HepG2 (cell line): ENCODE measurements around the gene MBD3. TPM values are rescaled to one million over a fixed set of nuclear protein-coding genes. Genes with fewer than 3 reads are reported as not detected.

Experiments used
- ATAC-seq: fragments of 200-7000 bp; cut with Tn5 transposase; 3 replicates; pipeline ENCODE4 v1.9.1; 2020; ENCODE audit warnings: mild to moderate bottlenecking, moderate library complexity
- BruUV-seq: library from RNA; stranded (reverse); fragments of 400-500 nt; replicated peaks from 2 replicates; lab custom pipeline; 2021; lab: Mats Ljungman, UMichigan
- CTCF ChIA-PET: fragments of 300-600 bp; formaldehyde crosslinking; extraction: SDS; loops from one replicate; lab custom pipeline; 2021; ENCODE audit warnings: low total read pairs, inconsistent platforms, low intra/inter-chr PET ratio; lab: Yijun Ruan, JAX
- POLR2A ChIA-PET: fragments of 350-600 bp; sonication (Branson Sonifier 250); formaldehyde crosslinking; loops from one replicate; lab custom pipeline; 2020; ENCODE audit warnings: antibody characterized with exemption, inconsistent platforms; lab: Yijun Ruan, JAX
- DNase-seq: peaks from one replicate; pipeline ENCODE4 v3.0.0-alpha.2; 2015; ENCODE audit warnings: low spot score
- FAIRE-seq: peaks from 3 replicates; lab custom pipeline; 2011; peaks lifted over from hg19 to GRCh38; lab: Jason Lieb, UNC
- H2AFZ ChIP-seq: one replicate; pipeline ENCODE4 v1.6.1; 2011; ENCODE audit warnings: low read length, inconsistent platforms
- H3K27ac ChIP-seq: fragments of 300-600 bp; 3 replicates; pipeline ENCODE4 v1.8.0; 2011; ENCODE audit warnings: mixed run types, mild to moderate bottlenecking, mixed read lengths, low read length, inconsistent platforms; ENCODE audit not compliant: insufficient read depth; ENCODE audit errors: extremely low read length
- H3K27me3 ChIP-seq, 2 experiments: fragments of 200-600 bp in 1 of 2; 2 replicates in 1 of 2; 3 replicates in 1 of 2; pipeline versions ENCODE4 v1.6.0 to v1.8.0; 2011; ENCODE audit warnings: low read length in 2 of 2, mild to moderate bottlenecking in 2 of 2, moderate library complexity in 2 of 2, inconsistent platforms in 1 of 2; ENCODE audit not compliant: insufficient read depth in 2 of 2, control insufficient read depth in 1 of 2
- H3K36me3 ChIP-seq, 2 experiments: fragments of 200-600 bp in 1 of 2; replicated peaks in 1 of 2; 2 replicates in 1 of 2; 3 replicates in 1 of 2; pipeline versions ENCODE4 v1.5.1 to v1.8.0; 2011; ENCODE audit warnings: low read length in 2 of 2, inconsistent platforms in 1 of 2; ENCODE audit not compliant: insufficient read depth in 2 of 2, control insufficient read depth in 1 of 2
- H3K4me1 ChIP-seq: 2 replicates; pipeline ENCODE4 v1.5.1; 2012; ENCODE audit warnings: low read length, inconsistent platforms; ENCODE audit not compliant: insufficient read depth
- H3K4me2 ChIP-seq: 2 replicates; pipeline ENCODE4 v1.6.0; 2011; ENCODE audit warnings: low read depth, low read length, inconsistent platforms
- H3K4me3 ChIP-seq, 3 experiments: fragments of 200-600 bp in 1 of 3; sonication (generic), shearing (Covaris generic) in 1 of 3; replicated peaks in 1 of 3; 2 replicates each; pipeline ENCODE4 v1.5.1; 2011 to 2016; ENCODE audit warnings: low read length in 3 of 3, inconsistent platforms in 2 of 3, low read depth in 2 of 3, mild to moderate bottlenecking in 2 of 3, control low read depth in 1 of 3, mixed read lengths in 1 of 3; ENCODE audit not compliant: insufficient read depth in 1 of 3
- H3K79me2 ChIP-seq: one replicate; pipeline ENCODE4 v1.6.1; 2011; ENCODE audit warnings: low read length, inconsistent platforms; ENCODE audit not compliant: insufficient read depth
- H3K9ac ChIP-seq: 2 replicates; pipeline ENCODE4 v1.6.0; 2011; ENCODE audit warnings: mild to moderate bottlenecking, low read depth, low read length, inconsistent platforms; ENCODE audit not compliant: insufficient read depth
- H3K9me3 ChIP-seq: 2 replicates; pipeline ENCODE4 v1.5.1; 2012; ENCODE audit warnings: mild to moderate bottlenecking, low read length
- H4K20me1 ChIP-seq: 2 replicates; pipeline ENCODE4 v1.6.0; 2011; ENCODE audit warnings: inconsistent platforms, mild to moderate bottlenecking, low read length, moderate library complexity; ENCODE audit not compliant: insufficient read depth
- AGO2 ChIP-seq: fragments of 200-400 bp; formaldehyde crosslinking; optimal IDR thresholded peaks from 2 replicates; pipeline ENCODE3; 2017; ENCODE audit warnings: mild to moderate bottlenecking, low read depth, low read length, moderate library complexity
- RAD21 ChIP-seq: fragments of 450-650 bp; formaldehyde crosslinking; IDR thresholded peaks from 2 replicates; pipeline ENCODE4 v1.5.0; 2020; ENCODE audit warnings: mild to moderate bottlenecking
- ZNF34 ChIP-seq: sonication (generic); formaldehyde crosslinking; IDR thresholded peaks from 2 replicates; pipeline ENCODE4 v1.4.0; 2020; ENCODE audit warnings: mild to moderate bottlenecking, missing genetic modification reagents, borderline replicate concordance
- WGBS: methylation state at CpG from one replicate; pipeline ENCODE4 v1.1.6; 2017; ENCODE audit warnings: low lambda C conversion rate; 5-methylcytosine and 5-hydroxymethylcytosine counted together
- in situ Hi-C: cut with HindIII; loops from 2 replicates; pipeline ENCODE4 v1.10.0; 2017; ENCODE audit warnings: low pct_unique_long_range_greater_than_20kb; ENCODE audit not compliant: extremely low pct_ligation_motif_present
- intact Hi-C: fragments of 100-400 bp; cut with micrococcal nuclease; formaldehyde crosslinking; loops from one replicate; pipeline ENCODE4 v1.10.0; 2022; ENCODE audit not compliant: unreplicated experiment
- polyA plus RNA-seq, 8 experiments: library from polyadenylated mRNA; depleted of rRNA in 3 of 8; stranded (reverse) in 7 of 8; unstranded in 1 of 8; fragments of >200 nt; fragmentation: Illumina TruSeq in 4 of 8; extraction: Trizol in 4 of 8; gene quantifications; 2 replicates each; pipeline versions ENCODE4 v1.2.1 to v1.2.3, GENCODE V29; 2011 to 2016; ENCODE audit warnings: low read depth in 4 of 8, missing spikeins in 1 of 8, mixed read lengths in 1 of 8; ENCODE audit not compliant: insufficient read depth in 1 of 8
- total RNA-seq, 5 experiments: library from RNA; depleted of rRNA; stranded (reverse); fragments of >200 nt; fragmentation: Illumina TruSeq; extraction: Trizol; gene quantifications; 2 replicates each; pipeline ENCODE4 v1.2.3, GENCODE V29; 2016; ENCODE audit warnings: low read depth in 1 of 5
- TF ChIP-seq, protein P1 (sequence below): sonication (generic); formaldehyde crosslinking; IDR thresholded peaks from 2 replicates; pipeline ENCODE4 v1.9.0; 2021; ENCODE audit warnings: mild to moderate bottlenecking, missing genetic modification reagents

Gene MBD3
- total and polyA plus RNA-seq, 2 of the 13 experiments (the other 11 are each of a cell fraction or from before 2014, with no cell fraction given): 21.2 to 76.9 TPM

GRCh38 chr19:1615156-1615765 lies 22.6 kb upstream of the MBD3 start:
- H4K20me1 ChIP-seq: no peaks in the 10 kb centered on the region
- WGBS: 97% methylated on average over 33 of the region's 41 CpGs
- BruUV-seq: no TSS peak
- no peaks in the 10 kb centered on the region for H3K27me3 ChIP-seq
- no peak overlapping the region for H3K9ac ChIP-seq
- H2AFZ ChIP-seq: no peak overlapping the region
- H3K27ac ChIP-seq: no peak overlapping the region
- H3K9me3 ChIP-seq: no peaks in the 10 kb centered on the region
- H3K4me2 ChIP-seq: no peak overlapping the region
- H3K79me2 ChIP-seq: no peaks in the 10 kb centered on the region
- TF ChIP-seq AGO2 (peak; percentile 59), ZNF34 (CRISPR knock-in tag) (no peak)
- POLR2A ChIA-PET: no interaction called here
- CTCF ChIA-PET: no interaction called here
- H3K4me1 ChIP-seq: no peaks in the 10 kb centered on the region
- ATAC-seq (no peak), FAIRE-seq (no peak), DNase-seq (no peak)
- no peak overlapping the region for H3K4me3 ChIP-seq
- in situ Hi-C loops: no loop called here
- intact Hi-C loops: no loop called here
- H3K36me3 ChIP-seq: peaks cover 37 to 58% of the 10 kb centered on the region in 2 experiments; a peak in 4 of 5 replicates

DNA sequence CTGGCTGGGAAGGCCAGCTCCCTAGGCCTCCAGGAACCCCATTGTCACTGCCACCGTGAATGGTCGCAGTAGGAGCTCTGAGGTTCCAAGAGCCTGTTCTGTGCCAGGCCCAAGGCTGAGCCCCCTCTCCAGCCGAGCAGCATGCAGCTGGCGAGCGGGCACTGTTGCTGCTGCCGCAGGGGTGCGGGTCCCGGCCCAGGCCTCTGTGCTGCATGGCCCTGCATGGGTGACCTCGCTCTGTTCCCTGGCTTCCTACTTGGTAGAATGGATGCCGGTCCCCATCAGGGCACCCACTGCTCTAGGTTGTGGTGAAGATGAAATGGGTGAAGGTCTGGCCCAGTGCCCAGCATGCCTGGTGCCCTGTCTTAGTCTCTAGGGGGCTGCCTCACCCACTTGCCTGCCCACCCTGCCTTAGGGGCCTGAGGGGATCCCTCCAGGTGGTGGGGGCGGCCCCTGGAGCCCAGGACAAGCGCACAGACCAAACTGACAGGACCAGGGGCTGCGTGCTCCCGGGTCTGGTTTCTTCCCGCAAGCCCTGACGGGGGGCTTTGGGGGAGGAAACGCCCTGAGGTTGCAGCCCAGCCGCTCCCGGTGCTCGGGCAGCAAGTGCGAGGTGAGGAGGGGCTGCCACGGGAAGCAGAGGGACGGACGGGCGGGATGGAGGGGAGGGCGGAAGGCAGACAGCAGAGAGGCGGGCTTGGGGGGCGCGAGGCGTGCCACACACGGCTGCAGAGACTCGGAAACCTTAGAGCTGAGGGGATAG lies 21.3 kb upstream of the MBD3 start:
- Histone ChIP-seq H3K9me3 (no peaks in the 10 kb centered on the region), H4K20me1 (no peaks in the 10 kb centered on the region), H2AFZ (no peak overlapping the region), H3K36me3 (peaks cover 34 to 50% of the 10 kb centered on the region in 2 experiments; a peak in 4 of 5 replicates), H3K4me3 (no peak overlapping the region), H3K4me1 (no peaks in the 10 kb centered on the region), H3K27ac (no peak overlapping the region), H3K9ac (no peak overlapping the region), H3K27me3 (no peaks in the 10 kb centered on the region), H3K4me2 (no peak overlapping the region), H3K79me2 (no peaks in the 10 kb centered on the region)
- ChIA-PET POLR2A (no interaction called here), CTCF (no interaction called here)
- in situ Hi-C loops (no loop called here), intact Hi-C loops (no loop called here)
- no peak for ATAC-seq
- 98% methylated on average over 22 of the region's 32 CpGs for WGBS
- no TSS peak for BruUV-seq
- TF ChIP-seq RAD21 (no peak), AGO2 (peak; percentile 8)
- TF ChIP-seq, protein P1, sequence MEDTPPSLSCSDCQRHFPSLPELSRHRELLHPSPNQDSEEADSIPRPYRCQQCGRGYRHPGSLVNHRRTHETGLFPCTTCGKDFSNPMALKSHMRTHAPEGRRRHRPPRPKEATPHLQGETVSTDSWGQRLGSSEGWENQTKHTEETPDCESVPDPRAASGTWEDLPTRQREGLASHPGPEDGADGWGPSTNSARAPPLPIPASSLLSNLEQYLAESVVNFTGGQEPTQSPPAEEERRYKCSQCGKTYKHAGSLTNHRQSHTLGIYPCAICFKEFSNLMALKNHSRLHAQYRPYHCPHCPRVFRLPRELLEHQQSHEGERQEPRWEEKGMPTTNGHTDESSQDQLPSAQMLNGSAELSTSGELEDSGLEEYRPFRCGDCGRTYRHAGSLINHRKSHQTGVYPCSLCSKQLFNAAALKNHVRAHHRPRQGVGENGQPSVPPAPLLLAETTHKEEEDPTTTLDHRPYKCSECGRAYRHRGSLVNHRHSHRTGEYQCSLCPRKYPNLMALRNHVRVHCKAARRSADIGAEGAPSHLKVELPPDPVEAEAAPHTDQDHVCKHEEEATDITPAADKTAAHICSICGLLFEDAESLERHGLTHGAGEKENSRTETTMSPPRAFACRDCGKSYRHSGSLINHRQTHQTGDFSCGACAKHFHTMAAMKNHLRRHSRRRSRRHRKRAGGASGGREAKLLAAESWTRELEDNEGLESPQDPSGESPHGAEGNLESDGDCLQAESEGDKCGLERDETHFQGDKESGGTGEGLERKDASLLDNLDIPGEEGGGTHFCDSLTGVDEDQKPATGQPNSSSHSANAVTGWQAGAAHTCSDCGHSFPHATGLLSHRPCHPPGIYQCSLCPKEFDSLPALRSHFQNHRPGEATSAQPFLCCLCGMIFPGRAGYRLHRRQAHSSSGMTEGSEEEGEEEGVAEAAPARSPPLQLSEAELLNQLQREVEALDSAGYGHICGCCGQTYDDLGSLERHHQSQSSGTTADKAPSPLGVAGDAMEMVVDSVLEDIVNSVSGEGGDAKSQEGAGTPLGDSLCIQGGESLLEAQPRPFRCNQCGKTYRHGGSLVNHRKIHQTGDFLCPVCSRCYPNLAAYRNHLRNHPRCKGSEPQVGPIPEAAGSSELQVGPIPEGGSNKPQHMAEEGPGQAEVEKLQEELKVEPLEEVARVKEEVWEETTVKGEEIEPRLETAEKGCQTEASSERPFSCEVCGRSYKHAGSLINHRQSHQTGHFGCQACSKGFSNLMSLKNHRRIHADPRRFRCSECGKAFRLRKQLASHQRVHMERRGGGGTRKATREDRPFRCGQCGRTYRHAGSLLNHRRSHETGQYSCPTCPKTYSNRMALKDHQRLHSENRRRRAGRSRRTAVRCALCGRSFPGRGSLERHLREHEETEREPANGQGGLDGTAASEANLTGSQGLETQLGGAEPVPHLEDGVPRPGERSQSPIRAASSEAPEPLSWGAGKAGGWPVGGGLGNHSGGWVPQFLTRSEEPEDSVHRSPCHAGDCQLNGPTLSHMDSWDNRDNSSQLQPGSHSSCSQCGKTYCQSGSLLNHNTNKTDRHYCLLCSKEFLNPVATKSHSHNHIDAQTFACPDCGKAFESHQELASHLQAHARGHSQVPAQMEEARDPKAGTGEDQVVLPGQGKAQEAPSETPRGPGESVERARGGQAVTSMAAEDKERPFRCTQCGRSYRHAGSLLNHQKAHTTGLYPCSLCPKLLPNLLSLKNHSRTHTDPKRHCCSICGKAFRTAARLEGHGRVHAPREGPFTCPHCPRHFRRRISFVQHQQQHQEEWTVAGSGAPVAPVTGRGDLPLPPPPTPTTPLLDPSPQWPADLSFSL (CRISPR knock-in tag): no peak
- DNase-seq: no peak
- no peak for FAIRE-seq
